Measurements from ENCODE around the gene POU2F1. TPM values are rescaled to one million over a fixed set of nuclear protein-coding genes. Genes with fewer than 3 reads are reported as not detected.

POU2F1 gene
- total and polyA plus RNA-seq, 2 donors (not counting 3 experiments of a cell fraction or from before 2014, with no cell fraction given): 6.0 to 12.9 TPM

GRCh38 chr1:167472752-167473521, 252.3 kb downstream of the POU2F1 start:
- TF ChIP-seq POLR2AphosphoS5 (IDR thresholded peaks at IDR 0.05; ENCODE audit: insufficient read depth, low read depth, low read length) (no peak), FOS (IDR thresholded peaks at IDR 0.05; ENCODE audit: borderline replicate concordance, insufficient read depth, low read length) (no peak), GATA2 (IDR thresholded peaks at IDR 0.05; ENCODE audit: insufficient read depth, insufficient read length, low read depth, low read length) (no peak), JUN (IDR thresholded peaks at IDR 0.05; ENCODE audit: borderline replicate concordance, insufficient read depth, insufficient read length, low read depth) (no peak), CTCF (IDR thresholded peaks at IDR 0.05; ENCODE audit: extremely low read depth in 1 of 2, insufficient read depth in 1 of 2, low read depth in 1 of 2, low read length in 2 of 2) (no peak), MYC (IDR thresholded peaks at IDR 0.05; ENCODE audit: low read depth, low read length) (no peak), MAX (IDR thresholded peaks at IDR 0.05; ENCODE audit: insufficient read depth, insufficient read length) (no peak), EZH2 (IDR thresholded peaks at IDR 0.05; ENCODE audit: borderline replicate concordance, low read depth, low read length, severe bottlenecking) (no peak), POLR2A (IDR thresholded peaks at IDR 0.05; ENCODE audit: low read depth, low read length) (no peak)
- Histone ChIP-seq H3K79me2 (ENCODE audit: control insufficient read depth, insufficient read depth, low read length) (no peaks in the 10 kb centered on the region), H3K9me1 (replicated peaks; ENCODE audit: control insufficient read depth, extremely low read depth, insufficient read depth, low read length) (no peaks in the 10 kb centered on the region), H4K20me1 (replicated peaks; ENCODE audit: control insufficient read depth, extremely low read depth, insufficient read depth, low read length) (no peaks in the 10 kb centered on the region), H3K27ac (ENCODE audit: insufficient read depth, low read depth, low read length) (no peak overlapping the region), H3K36me3 (ENCODE audit: control insufficient read depth in 2 of 2, extremely low read depth in 1 of 2, insufficient read depth in 2 of 2, low read length in 2 of 2) (no peaks in the 10 kb centered on the region), H3K9ac (replicated peaks; ENCODE audit: extremely low read depth, insufficient read depth, low read length) (no peak overlapping the region), H3K4me3 (replicated peaks in 1 of 3; ENCODE audit: insufficient read depth in 1 of 3, low read depth in 1 of 3, low read length in 3 of 3) (no peak overlapping the region), H3K27me3 (ENCODE audit: control insufficient read depth in 2 of 2, insufficient read depth in 2 of 2, low read length in 2 of 2) (peaks cover 0 to 3% of the 10 kb centered on the region in 2 experiments), H3K4me2 (ENCODE audit: insufficient read depth, low read length) (no peak overlapping the region), H2AFZ (ENCODE audit: low read depth, low read length) (no peak overlapping the region), H3K9me3 (replicated peaks; ENCODE audit: control insufficient read depth, insufficient read depth, low read length) (no peaks in the 10 kb centered on the region), H3K4me1 (ENCODE audit: control insufficient read depth, extremely low read depth, insufficient read depth, low read length) (no peaks in the 10 kb centered on the region)
- ChIA-PET CTCF (no interaction called here), POLR2A (no interaction called here)
- FAIRE-seq: no peak
- no TSS peak for BruUV-seq (replicated peaks)
- intact Hi-C loops (cut with micrococcal nuclease): no loop called here
- dilution Hi-C loops (cut with MboI; ENCODE audit: extremely low pct_ligation_motif_present, low sequenced_read_pairs): no loop called here
- no peak for DNase-seq (ENCODE audit: low read depth, low spot score)
